ENCODE measurements around the gene SLC15A3.

GRCh38 chr11:60977224-60977623 is 25.2 kb upstream of the SLC15A3 start:
- no peak for TF ChIP-seq POLR2AphosphoS5 (IDR thresholded peaks at IDR 0.05)
- no peak for TF ChIP-seq CTCF (IDR thresholded peaks at IDR 0.05 in 8 of 11, conservative IDR thresholded peaks at IDR 0.05 in 3 of 11)
- no peak for TF ChIP-seq POLR2A (IDR thresholded peaks at IDR 0.05)
